GM12878 (cell line): ENCODE results near the gene NAV1. TPM values are rescaled to one million over a fixed set of nuclear protein-coding genes. Genes with fewer than 3 reads are reported as not detected.

Experiments
- ATAC-seq: fragments of 200-7000 bp; cut with Tn5 transposase; 3 replicates; pipeline ENCODE4 v1.9.1; 2020; ENCODE audit warnings: mild to moderate bottlenecking, moderate library complexity
- BruUV-seq: library from RNA; stranded (reverse); fragments of 400-500 nt; replicated peaks from 2 replicates; lab custom pipeline; 2021; lab: Mats Ljungman, UMichigan
- CTCF ChIA-PET: fragments of 300-600 bp; sonication (Branson Sonifier 250); formaldehyde crosslinking; extraction: SDS; loops from one replicate; lab custom pipeline; 2021; ENCODE audit warnings: inconsistent platforms; lab: Yijun Ruan, JAX
- POLR2A ChIA-PET: fragments of 350-600 bp; formaldehyde crosslinking; extraction: SDS; loops from one replicate; lab custom pipeline; 2021; ENCODE audit warnings: inconsistent platforms; lab: Charles Lee
- RAD21 ChIA-PET: fragments of 300-600 bp; sonication (Branson Sonifier 250); formaldehyde crosslinking; loops from one replicate; lab custom pipeline; 2023; ENCODE audit warnings: antibody characterized with exemption; ENCODE audit not compliant: unreplicated experiment; lab: Charles Lee
- SMC1A ChIA-PET: fragments of 300-600 bp; sonication (Branson Sonifier 250); formaldehyde crosslinking; loops from one replicate; lab custom pipeline; 2023; ENCODE audit not compliant: unreplicated experiment, uncharacterized antibody; lab: Charles Lee
- DNase-seq: peaks from one replicate; pipeline ENCODE4 v3.0.0-alpha.2; 2011; ENCODE audit warnings: low read depth, low spot score
- FAIRE-seq: peaks from 3 replicates; lab custom pipeline; 2011; peaks lifted over from hg19 to GRCh38; lab: Jason Lieb, UNC
- H2AFZ ChIP-seq: 2 replicates; pipeline ENCODE4 v1.6.0; 2011; ENCODE audit warnings: low read depth, low read length, control low read depth; ENCODE audit not compliant: control insufficient read depth
- H3K27ac ChIP-seq: 2 replicates; pipeline ENCODE4 v1.5.1; 2011; ENCODE audit warnings: control low read depth; ENCODE audit not compliant: control insufficient read depth, insufficient read depth
- H3K27me3 ChIP-seq, 2 experiments: replicated peaks in 1 of 2; 2 replicates each; pipeline versions ENCODE4 v1.6.0 to v1.6.1; 2011; ENCODE audit warnings: low read length in 1 of 2; ENCODE audit not compliant: control insufficient read depth in 2 of 2, insufficient read depth in 2 of 2
- H3K36me3 ChIP-seq, 2 experiments: 2 replicates each; pipeline ENCODE4 v1.5.1; 2011; ENCODE audit warnings: low read length in 1 of 2; ENCODE audit not compliant: control insufficient read depth in 2 of 2, insufficient read depth in 2 of 2
- H3K4me1 ChIP-seq: 2 replicates; pipeline ENCODE4 v1.6.1; 2011; ENCODE audit warnings: mild to moderate bottlenecking, low read length, moderate library complexity, mixed read lengths; ENCODE audit not compliant: control insufficient read depth, insufficient read depth
- H3K4me2 ChIP-seq: 2 replicates; pipeline ENCODE4 v1.6.0; 2011; ENCODE audit warnings: control low read depth; ENCODE audit not compliant: control insufficient read depth, insufficient read depth
- H3K4me3 ChIP-seq: fragments of 200-600 bp; sonication (generic); 2 replicates; pipeline ENCODE4 v1.5.1; 2016
- H3K79me2 ChIP-seq: 2 replicates; pipeline ENCODE4 v1.6.0; 2011; ENCODE audit warnings: low read length; ENCODE audit not compliant: control insufficient read depth, insufficient read depth
- H3K9ac ChIP-seq: 2 replicates; pipeline ENCODE4 v1.8.0; 2011; ENCODE audit warnings: low read length, control low read depth, mixed read lengths; ENCODE audit not compliant: control insufficient read depth, insufficient read depth
- H3K9me3 ChIP-seq: replicated peaks from 3 replicates; pipeline ENCODE4 v1.5.1; 2011; ENCODE audit warnings: mild to moderate bottlenecking, low read length; ENCODE audit not compliant: control insufficient read depth, insufficient read depth
- H4K20me1 ChIP-seq: 2 replicates; pipeline ENCODE4 v1.6.0; 2011; ENCODE audit not compliant: control insufficient read depth, insufficient read depth
- CREM ChIP-seq: IDR thresholded peaks from 2 replicates; pipeline ENCODE4 v1.6.1; 2014; ENCODE audit warnings: antibody characterized with exemption, low read depth
- ETV6 ChIP-seq, 2 experiments: fragments of 450-650 bp in 1 of 2; IDR thresholded peaks in 1 of 2; conservative IDR thresholded peaks in 1 of 2; 2 replicates each; pipeline ENCODE4 v1.6.1; 2014; ENCODE audit warnings: antibody characterized with exemption in 1 of 2, borderline replicate concordance in 1 of 2, low read depth in 1 of 2, mild to moderate bottlenecking in 1 of 2, moderate library complexity in 1 of 2
- MLLT1 ChIP-seq: fragments of 450-650 bp; IDR thresholded peaks from 2 replicates; pipeline ENCODE4 v1.6.1; 2016; ENCODE audit warnings: mild to moderate bottlenecking
- MYB ChIP-seq: fragments of 150-350 bp; IDR thresholded peaks from 2 replicates; pipeline ENCODE4 v1.6.1; 2014; ENCODE audit warnings: mild to moderate bottlenecking, low read depth, low read length, borderline replicate concordance
- NFYA ChIP-seq: IDR thresholded peaks from 2 replicates; pipeline ENCODE4 v1.6.1; 2011; ENCODE audit warnings: low read depth, mild to moderate bottlenecking, low read length, improper control_type of control experiment, borderline replicate concordance
- NRF1 ChIP-seq: conservative IDR thresholded peaks from 2 replicates; pipeline ENCODE4 v1.6.1; 2011; ENCODE audit warnings: mild to moderate bottlenecking, low read depth, low read length, improper control_type of control experiment
- PAX5 ChIP-seq: IDR thresholded peaks from 2 replicates; pipeline ENCODE4 v1.6.1; 2011; ENCODE audit warnings: low read depth, low read length, borderline replicate concordance
- POLR2A ChIP-seq: IDR thresholded peaks from 2 replicates; pipeline ENCODE4 v1.6.1; 2011; ENCODE audit warnings: low read depth, mild to moderate bottlenecking, low read length
- TBL1XR1 ChIP-seq: IDR thresholded peaks from 2 replicates; pipeline ENCODE4 v1.6.1; 2012; ENCODE audit warnings: low read depth, low read length, improper control_type of control experiment
- ZBTB11 ChIP-seq: fragments of 450-650 bp; formaldehyde crosslinking; IDR thresholded peaks from 2 replicates; pipeline ENCODE4 v1.5.0; 2022; ENCODE audit warnings: mild to moderate bottlenecking, missing genetic modification characterization
- WGBS: methylation state at CpG from one replicate; pipeline ENCODE4 v1.1.6; 2016; ENCODE audit warnings: low lambda C conversion rate; ENCODE audit not compliant: insufficient replicate concordance, insufficient coverage; ENCODE audit errors: missing lambda C conversion rate; 5-methylcytosine and 5-hydroxymethylcytosine counted together
- in situ Hi-C: fragments of 300-500 bp; cut with MboI; formaldehyde crosslinking; loops from 9 replicates; pipeline ENCODE4 v1.14.3; 2018; ENCODE audit warnings: mixed read lengths
- intact Hi-C: fragments of 100-400 bp; cut with micrococcal nuclease; formaldehyde crosslinking; loops from one replicate; pipeline ENCODE4 v1.14.2; 2022; ENCODE audit not compliant: unreplicated experiment
- polyA plus RNA-seq, 11 experiments: library from polyadenylated mRNA; depleted of rRNA in 4 of 11; unstranded in 6 of 11; stranded (reverse) in 5 of 11; fragments of >200 nt; fragmentation: Nextera tagmentation in 4 of 11; fragmentation: Illumina TruSeq in 1 of 11; extraction: Ambion mirVana in 4 of 11; extraction: Trizol in 1 of 11; gene quantifications; 1 replicate in 1 of 11; 2 replicates in 10 of 11; pipeline versions ENCODE4 v1.2.1 to v1.2.3, GENCODE V29; 2011 to 2016; ENCODE audit warnings: inconsistent platforms in 2 of 11, missing spikeins in 2 of 11, low read depth in 1 of 11
- total RNA-seq, 4 experiments: library from RNA; depleted of rRNA in 3 of 4; stranded (reverse); fragments of >200 nt in 3 of 4; fragmentation: Illumina TruSeq in 1 of 4; extraction: Trizol in 1 of 4; gene quantifications; 2 replicates each; pipeline versions ENCODE4 v1.2.1 to v1.2.3, GENCODE V29; 2013 to 2021

NAV1 gene
- total and polyA plus RNA-seq, 10 of the 15 experiments (the other 5 are each of a cell fraction or from before 2014, with no cell fraction given) = 0.04 to 1.3 (median 0.36) TPM

- Histone ChIP-seq H3K4me1 (no peaks in the 10 kb centered on the region), H3K36me3 (no peaks in the 10 kb centered on the region), H3K9ac (no peak overlapping the region), H2AFZ (no peak overlapping the region), H3K9me3 (no peaks in the 10 kb centered on the region), H3K4me3 (no peak overlapping the region), H3K27me3 (peaks cover 13 to 31% of the 10 kb centered on the region in 2 experiments), H4K20me1 (0 out of 2 replicates have a peak, but pooled peaks cover 5% of the 10 kb centered on the region), H3K4me2 (no peak overlapping the region), H3K79me2 (no peaks in the 10 kb centered on the region), H3K27ac (no peak overlapping the region)
- SMC1A ChIA-PET = interaction anchor here (0.6 kb wide), 1 partner anchor 11 kb away, joined by 3 read pairs; no protein-coding TSS in a partner anchor
- no peak for TF ChIP-seq ETV6 (conservative IDR thresholded peaks at IDR 0.05 in 1 of 2, IDR thresholded peaks at IDR 0.05 in 1 of 2; ENCODE audit: borderline replicate concordance in 1 of 2, low read depth in 1 of 2)
- intact Hi-C loops (no loop called here), in situ Hi-C loops (no loop called here)
- RAD21 ChIA-PET = interaction anchor here (0.7 kb wide), 1 partner anchor 9 kb away, joined by 3 read pairs; no protein-coding TSS in a partner anchor
- CTCF ChIA-PET = interaction anchor here (0.7 to 2.2 kb wide), 5 partner anchors 12 to 256 kb away, joined by 3 to 9 read pairs (median 3); no protein-coding TSS in a partner anchor
- DNase-seq = no peak
- no peak for ATAC-seq
- POLR2A ChIA-PET = no interaction called here
- FAIRE-seq = no peak
- BruUV-seq = no TSS peak
- 93% methylated on average over 4 of the region's 4 CpGs for WGBS
These were observed 1.5 kb upstream of the NAV1 start for GRCh38 chr1:201537467-201537866.

- ChIA-PET RAD21 (no interaction called here), CTCF (interaction anchor here (0.7 to 2.2 kb wide), 5 partner anchors 12 to 255 kb away, joined by 3 to 9 read pairs (median 3); no protein-coding TSS in a partner anchor), POLR2A (no interaction called here), SMC1A (no interaction called here)
- Histone ChIP-seq H3K9ac (no peak overlapping the region), H3K36me3 (no peaks in the 10 kb centered on the region), H3K27me3 (peaks cover 13 to 31% of the 10 kb centered on the region in 2 experiments), H3K4me1 (no peaks in the 10 kb centered on the region), H3K4me2 (peak overlapping the region; percentile 63; the same call in 1 of the 2 replicates), H4K20me1 (0 out of 2 replicates have a peak, but pooled peaks cover 5% of the 10 kb centered on the region), H3K79me2 (no peaks in the 10 kb centered on the region), H3K4me3 (no peak overlapping the region), H3K9me3 (no peaks in the 10 kb centered on the region), H3K27ac (no peak overlapping the region), H2AFZ (no peak overlapping the region)
- DNase-seq (no peak), ATAC-seq (no peak), FAIRE-seq (no peak)
- no TSS peak for BruUV-seq
- in situ Hi-C loops = no loop called here
- intact Hi-C loops = no loop called here
- WGBS = 25% methylated on average over 6 of the region's 6 CpGs
- TF ChIP-seq MYB (no peak), ZBTB11 (CRISPR knock-in tag) (no peak), TBL1XR1 (no peak), MLLT1 (no peak), CREM (no peak), POLR2A (no peak), PAX5 (no peak), NFYA (no peak), NRF1 (no peak)
These were observed 876 bp upstream of the NAV1 start for GRCh38 chr1:201537891-201538611.
